Ovary (tissue), 9 donors: ENCODE measurements around the gene ZNF70. TPM values are rescaled to one million over a fixed set of nuclear protein-coding genes. Genes with fewer than 3 reads are reported as not detected.

ENCODE experiments used
- DNase-seq, 5 donors: peaks; one replicate each; pipeline ENCODE4 v3.0.0-alpha.2; 2019 to 2020
- H3K27ac ChIP-seq, 2 donors: fragments of 200-600 bp; one replicate each; pipeline versions ENCODE4 v1.5.1 to v1.8.0; 2019 to 2022
- H3K27me3 ChIP-seq: fragments of 200-600 bp; one replicate; pipeline ENCODE4 v1.8.0; 2022
- H3K36me3 ChIP-seq: fragments of 200-600 bp; sonication (generic); one replicate; pipeline ENCODE4 v1.5.1; 2019
- H3K4me1 ChIP-seq: one replicate; pipeline ENCODE4 v1.8.1; 2013; ENCODE audit warnings: mild to moderate bottlenecking, moderate library complexity; ENCODE audit not compliant: insufficient read depth
- H3K4me3 ChIP-seq: fragments of 200-600 bp; sonication (generic); one replicate; pipeline ENCODE4 v1.5.1; 2017
- H3K9me3 ChIP-seq, 2 donors: fragments of 200-600 bp in 1 of 2; sonication (generic) in 1 of 2; one replicate each; pipeline versions ENCODE4 v1.5.1 to v1.8.1; 2013 to 2019; ENCODE audit warnings: mild to moderate bottlenecking in 1 of 2, moderate library complexity in 1 of 2
- EP300 ChIP-seq: sonication (generic); formaldehyde crosslinking; IDR thresholded peaks from one replicate; pipeline ENCODE4 v1.6.1; 2017; ENCODE audit warnings: antibody characterized with exemption
- POLR2A ChIP-seq: fragments of 450-650 bp; IDR thresholded peaks from one replicate; pipeline ENCODE4 v1.6.1; 2017; ENCODE audit warnings: antibody characterized with exemption, mild to moderate bottlenecking, moderate library complexity
- WGBS, 3 donors: extraction: QIAGEN DNeasy Blood & Tissue Kit in 1 of 3; methylation state at CpG; one replicate each; pipeline versions ENCODE4 v1.1.5 to v1.1.7; 2013 to 2017; 5-methylcytosine and 5-hydroxymethylcytosine counted together
- intact Hi-C, 4 donors: fragments of 100-400 bp; cut with DNase I; formaldehyde crosslinking; loops; one replicate each; pipeline versions ENCODE4 v1.11.0 to v1.15.1; 2022 to 2023
- polyA plus RNA-seq, 2 donors: library from polyadenylated mRNA; stranded (reverse); fragments of 200-250 nt in 1 of 2; fragments of 350-450 nt in 1 of 2; fragmentation: Illumina TruSeq in 1 of 2; extraction: RNeasy Lipid Tissue Mini Kit (QIAGEN cat#74804) in 1 of 2; gene quantifications; one replicate each; pipeline ENCODE4 v1.2.3, GENCODE V29; 2013 to 2014
- total RNA-seq, 7 donors: library from RNA; depleted of rRNA in 2 of 7; stranded (reverse); fragments of >200 nt in 2 of 7; fragmentation: NEBNext Ultra II Directional in 3 of 7; extraction: Animal tissue kit (Norgen Biotek cat#: 25700) in 3 of 7; gene quantifications; one replicate each; pipeline versions ENCODE4 v1.1.0 to v1.2.4, GENCODE V29; 2016 to 2023
- TF ChIP-seq, protein P1 (sequence below), 3 donors: fragments of 450-650 bp in 2 of 3; fragments of 200-600 bp in 1 of 3; IDR thresholded peaks; one replicate each; pipeline versions ENCODE4 v1.5.1 to v1.8.0; 2016 to 2022; ENCODE audit warnings: antibody characterized with exemption in 3 of 3, mild to moderate bottlenecking in 1 of 3
- donor health status: DM: no; HTN: no; CAD: no; lungs with moderate emphysema.
- donor health status: DM: no; HTN: no; CAD: no.
- donor health status: Bipolar disorder and iron deficiency.
- donor health status: DM: yes; HTN: yes; CAD: no.
- donor health status: DM: no; HTN: no; CAD: no.
- donor health status: DM: yes; HTN: yes; CAD: no.

The ZNF70 gene
- total and polyA plus RNA-seq, 9 donors: 3.8 to 21.6 (median 16.1) TPM

DNA sequence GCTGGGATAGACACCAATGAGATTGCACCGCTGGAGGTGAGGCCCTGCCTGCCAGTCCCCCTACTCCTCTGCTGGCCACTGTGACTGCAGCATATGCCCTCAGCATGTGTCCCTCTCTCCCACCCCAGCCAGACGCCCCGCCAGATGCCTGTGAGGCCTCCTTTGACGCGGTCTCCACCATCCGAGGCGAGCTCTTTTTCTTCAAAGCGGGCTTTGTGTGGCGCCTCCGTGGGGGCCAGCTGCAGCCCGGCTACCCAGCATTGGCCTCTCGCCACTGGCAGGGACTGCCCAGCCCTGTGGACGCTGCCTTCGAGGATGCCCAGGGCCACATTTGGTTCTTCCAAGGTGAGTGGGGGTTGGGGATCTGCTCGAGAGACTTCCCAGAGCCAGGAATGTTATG is 30.2 kb upstream of the ZNF70 start:
- H3K36me3 ChIP-seq: no peaks in the 10 kb centered on the region
- H3K4me1 ChIP-seq: no peaks in the 10 kb centered on the region
- DNase-seq: no peak
- no peaks in the 10 kb centered on the region for H3K27me3 ChIP-seq
- intact Hi-C loops: no loop called here
- TF ChIP-seq, protein P1, sequence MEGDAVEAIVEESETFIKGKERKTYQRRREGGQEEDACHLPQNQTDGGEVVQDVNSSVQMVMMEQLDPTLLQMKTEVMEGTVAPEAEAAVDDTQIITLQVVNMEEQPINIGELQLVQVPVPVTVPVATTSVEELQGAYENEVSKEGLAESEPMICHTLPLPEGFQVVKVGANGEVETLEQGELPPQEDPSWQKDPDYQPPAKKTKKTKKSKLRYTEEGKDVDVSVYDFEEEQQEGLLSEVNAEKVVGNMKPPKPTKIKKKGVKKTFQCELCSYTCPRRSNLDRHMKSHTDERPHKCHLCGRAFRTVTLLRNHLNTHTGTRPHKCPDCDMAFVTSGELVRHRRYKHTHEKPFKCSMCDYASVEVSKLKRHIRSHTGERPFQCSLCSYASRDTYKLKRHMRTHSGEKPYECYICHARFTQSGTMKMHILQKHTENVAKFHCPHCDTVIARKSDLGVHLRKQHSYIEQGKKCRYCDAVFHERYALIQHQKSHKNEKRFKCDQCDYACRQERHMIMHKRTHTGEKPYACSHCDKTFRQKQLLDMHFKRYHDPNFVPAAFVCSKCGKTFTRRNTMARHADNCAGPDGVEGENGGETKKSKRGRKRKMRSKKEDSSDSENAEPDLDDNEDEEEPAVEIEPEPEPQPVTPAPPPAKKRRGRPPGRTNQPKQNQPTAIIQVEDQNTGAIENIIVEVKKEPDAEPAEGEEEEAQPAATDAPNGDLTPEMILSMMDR (IDR thresholded peaks at IDR 0.05): no peak
- TF ChIP-seq EP300 (no peak), POLR2A (no peak)
- 76 to 84% (median 80%) methylated on average over 15 of the region's 15 CpGs for WGBS, 3 donors
- no peak overlapping the region for H3K27ac ChIP-seq
- H3K9me3 ChIP-seq: no peaks in the 10 kb centered on the region
- H3K4me3 ChIP-seq: no peak overlapping the region

DNA sequence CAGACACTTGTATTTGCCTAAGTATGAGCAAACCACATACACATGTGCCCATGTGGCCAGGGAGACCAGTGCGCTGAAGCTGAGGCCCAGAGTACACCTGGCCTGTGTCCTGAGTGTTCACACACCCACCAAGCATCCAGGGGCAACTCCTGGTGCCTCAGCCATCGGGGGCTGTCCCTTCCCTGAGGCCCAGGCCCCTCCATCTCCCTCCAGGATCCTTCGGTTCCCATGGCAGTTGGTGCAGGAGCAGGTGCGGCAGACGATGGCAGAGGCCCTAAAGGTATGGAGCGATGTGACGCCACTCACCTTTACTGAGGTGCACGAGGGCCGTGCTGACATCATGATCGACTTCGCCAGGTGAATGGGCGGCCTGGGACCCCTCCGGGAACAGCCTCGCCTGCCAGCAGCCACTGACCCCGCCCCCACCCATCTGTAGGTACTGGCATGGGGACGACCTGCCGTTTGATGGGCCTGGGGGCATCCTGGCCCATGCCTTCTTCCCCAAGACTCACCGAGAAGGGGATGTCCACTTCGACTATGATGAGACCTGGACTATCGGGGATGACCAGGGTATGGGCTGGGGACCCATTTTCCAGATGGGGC is 29.3 kb upstream of the ZNF70 start:
- H3K27me3 ChIP-seq: no peaks in the 10 kb centered on the region
- H3K4me1 ChIP-seq: no peaks in the 10 kb centered on the region
- intact Hi-C loops: no loop called here
- TF ChIP-seq, protein P1 (IDR thresholded peaks at IDR 0.05): no peak
- no peak overlapping the region for H3K4me3 ChIP-seq
- no peaks in the 10 kb centered on the region for H3K9me3 ChIP-seq
- 78 to 85% (median 83%) methylated on average over 19 to 20 of the region's 20 CpGs for WGBS, 3 donors
- H3K27ac ChIP-seq: no peak overlapping the region
- DNase-seq: no peak
- H3K36me3 ChIP-seq: no peaks in the 10 kb centered on the region

DNA sequence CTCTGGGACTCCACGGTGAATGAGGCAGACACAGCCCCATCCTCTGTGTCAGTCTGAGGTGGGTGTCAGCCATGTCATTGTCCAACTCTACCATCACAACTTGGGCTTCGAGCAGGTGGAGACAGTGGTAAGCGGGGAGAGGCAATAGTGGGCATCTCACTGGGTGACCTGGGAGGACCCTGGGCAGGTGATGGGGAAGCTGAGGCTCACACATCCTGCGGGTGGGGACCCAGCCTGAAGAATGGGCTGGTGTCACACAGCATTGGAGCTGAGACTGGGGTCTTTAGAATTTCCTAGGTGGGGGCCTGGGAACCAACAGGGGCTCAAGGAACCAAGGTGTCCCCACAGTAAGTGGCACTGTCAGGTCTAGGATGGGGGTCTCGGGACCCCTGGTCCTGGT is 28.8 kb upstream of the ZNF70 start:
- intact Hi-C loops: no loop called here
- 82 to 94% (median 87%) methylated on average over 5 of the region's 5 CpGs for WGBS, 3 donors
- no peak for DNase-seq
- Histone ChIP-seq H3K9me3 (no peaks in the 10 kb centered on the region), H3K4me1 (peaks cover 3% of the 10 kb centered on the region), H3K4me3 (no peak overlapping the region), H3K27ac (no peak overlapping the region), H3K36me3 (no peaks in the 10 kb centered on the region), H3K27me3 (no peaks in the 10 kb centered on the region)
- TF ChIP-seq, protein P1 (IDR thresholded peaks at IDR 0.05): no peak
- TF ChIP-seq POLR2A: no peak
- no peak for TF ChIP-seq EP300

DNA sequence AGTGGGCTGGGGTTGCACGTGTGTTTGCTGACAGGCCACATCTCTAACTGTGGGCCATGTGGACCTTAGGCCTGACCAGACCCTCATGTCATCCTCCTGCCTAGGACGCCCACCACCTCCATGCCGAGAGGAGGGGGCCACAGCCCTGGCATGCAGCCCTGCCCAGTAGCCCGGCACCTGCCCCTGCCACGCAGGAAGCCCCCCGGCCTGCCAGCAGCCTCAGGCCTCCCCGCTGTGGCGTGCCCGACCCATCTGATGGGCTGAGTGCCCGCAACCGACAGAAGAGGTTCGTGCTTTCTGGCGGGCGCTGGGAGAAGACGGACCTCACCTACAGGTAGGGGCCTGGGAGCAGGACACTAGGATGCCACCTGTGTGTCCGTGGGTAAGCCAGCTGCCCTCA is 28.2 kb upstream of the ZNF70 start:
- Histone ChIP-seq H3K4me1 (peaks cover 7% of the 10 kb centered on the region), H3K27ac (no peak overlapping the region), H3K27me3 (no peaks in the 10 kb centered on the region), H3K4me3 (no peak overlapping the region), H3K36me3 (no peaks in the 10 kb centered on the region), H3K9me3 (no peaks in the 10 kb centered on the region)
- 79 to 95% (median 83%) methylated on average over 16 of the region's 16 CpGs for WGBS, 3 donors
- DNase-seq: no peak
- intact Hi-C loops: no loop called here
- TF ChIP-seq, protein P1 (IDR thresholded peaks at IDR 0.05): no peak
- TF ChIP-seq EP300 (no peak), POLR2A (no peak)

DNA sequence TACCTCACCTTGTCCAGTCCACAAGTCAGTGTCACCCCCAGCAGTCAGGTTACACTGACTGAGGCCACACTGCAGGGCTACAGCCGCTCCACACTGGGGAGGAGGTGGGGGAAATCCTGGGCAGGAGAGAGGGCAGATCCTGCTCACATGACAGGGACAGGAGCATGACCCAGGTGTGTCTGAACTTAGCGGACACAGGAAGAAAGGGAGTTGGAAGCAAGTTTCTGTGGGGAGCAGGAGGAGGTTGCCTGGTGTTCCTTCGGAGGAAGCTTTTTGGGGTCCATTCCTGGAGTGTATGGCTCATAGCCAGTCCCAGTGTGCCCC is 27.6 kb upstream of the ZNF70 start:
- H3K27me3 ChIP-seq: no peaks in the 10 kb centered on the region
- TF ChIP-seq EP300: no peak
- TF ChIP-seq, protein P1 (IDR thresholded peaks at IDR 0.05): no peak
- TF ChIP-seq POLR2A: no peak
- 73 to 84% (median 83%) methylated on average over 3 of the region's 3 CpGs for WGBS, 3 donors
- no peak overlapping the region for H3K4me3 ChIP-seq
- no peaks in the 10 kb centered on the region for H3K36me3 ChIP-seq
- H3K4me1 ChIP-seq: peaks cover 7% of the 10 kb centered on the region
- H3K9me3 ChIP-seq: no peaks in the 10 kb centered on the region
- DNase-seq: no peak
- H3K27ac ChIP-seq: no peak overlapping the region
- intact Hi-C loops: no loop called here
